Measurements from ENCODE around the gene FOXN4.

FOXN4 gene

GRCh38 chr12:109258607-109259544, 50.2 kb downstream of the FOXN4 start:
- Histone ChIP-seq H3K4me3 (ENCODE audit: low read length in 2 of 2) (no peak overlapping the region), H3K36me3 (ENCODE audit: control insufficient read depth in 2 of 2, insufficient read depth in 2 of 2, low read length in 2 of 2) (peaks cover 74% of the 10 kb centered on the region in 2 donors), H3K9ac (ENCODE audit: low read length in 2 of 2) (no peak overlapping the region), H3K27ac (ENCODE audit: low read length) (no peak overlapping the region), H3K4me1 (ENCODE audit: control insufficient read depth, insufficient read depth, low read length) (no peaks in the 10 kb centered on the region), H3K9me3 (ENCODE audit: control insufficient read depth in 2 of 2, low read length in 2 of 2) (peaks cover 2 to 8% of the 10 kb centered on the region in 2 donors), H3K27me3 (ENCODE audit: control insufficient read depth in 1 of 2, insufficient read depth in 2 of 2, low read length in 2 of 2) (no peaks in the 10 kb centered on the region)

- H3K36me3 ChIP-seq (ENCODE audit: control insufficient read depth in 2 of 2, insufficient read depth in 2 of 2, low read length in 2 of 2): peaks cover 74 to 80% of the 10 kb centered on the region in 2 donors
- no peak overlapping the region for H3K4me3 ChIP-seq (ENCODE audit: low read length in 2 of 2)
- no peaks in the 10 kb centered on the region for H3K4me1 ChIP-seq (ENCODE audit: control insufficient read depth, insufficient read depth, low read length)
Measured at GRCh38 chr12:109258201-109258600, 50.9 kb downstream of the FOXN4 start.

GRCh38 chr12:109256011-109256410, 53.1 kb downstream of the FOXN4 start:
- no peaks in the 10 kb centered on the region for H3K4me1 ChIP-seq (ENCODE audit: control insufficient read depth, insufficient read depth, low read length)
- peaks cover 5 to 9% of the 10 kb centered on the region in 2 donors for H3K9me3 ChIP-seq (ENCODE audit: control insufficient read depth in 2 of 2, low read length in 2 of 2)
- H3K9ac ChIP-seq (ENCODE audit: low read length in 2 of 2): no peak overlapping the region
- H3K27me3 ChIP-seq (ENCODE audit: control insufficient read depth in 1 of 2, insufficient read depth in 2 of 2, low read length in 2 of 2): no peaks in the 10 kb centered on the region
- no peak overlapping the region for H3K4me3 ChIP-seq (ENCODE audit: low read length in 2 of 2)
- no peak overlapping the region for H3K27ac ChIP-seq (ENCODE audit: low read length)
- peaks cover 79 to 84% of the 10 kb centered on the region in 2 donors for H3K36me3 ChIP-seq (ENCODE audit: control insufficient read depth in 2 of 2, insufficient read depth in 2 of 2, low read length in 2 of 2)

More at GRCh38 chr12:109258201-109258600, 50.9 kb downstream of the FOXN4 start:
- Histone ChIP-seq H3K27me3 (ENCODE audit: control insufficient read depth in 1 of 2, insufficient read depth in 2 of 2, low read length in 2 of 2) (no peaks in the 10 kb centered on the region), H3K9me3 (ENCODE audit: control insufficient read depth in 2 of 2, low read length in 2 of 2) (peaks cover 5 to 9% of the 10 kb centered on the region in 2 donors), H3K27ac (ENCODE audit: low read length) (no peak overlapping the region), H3K9ac (ENCODE audit: low read length in 2 of 2) (no peak overlapping the region)

GRCh38 chr12:109255377-109255776, 53.7 kb downstream of the FOXN4 start:
- no peak overlapping the region for H3K9ac ChIP-seq (ENCODE audit: low read length in 2 of 2)
- no peaks in the 10 kb centered on the region for H3K4me1 ChIP-seq (ENCODE audit: control insufficient read depth, insufficient read depth, low read length)
- H3K4me3 ChIP-seq (ENCODE audit: low read length in 2 of 2): no peak overlapping the region
- H3K36me3 ChIP-seq (ENCODE audit: control insufficient read depth in 2 of 2, insufficient read depth in 2 of 2, low read length in 2 of 2): peaks cover 80 to 83% of the 10 kb centered on the region in 2 donors
- H3K27me3 ChIP-seq (ENCODE audit: control insufficient read depth in 1 of 2, insufficient read depth in 2 of 2, low read length in 2 of 2): no peaks in the 10 kb centered on the region
- peaks cover 5 to 9% of the 10 kb centered on the region in 2 donors for H3K9me3 ChIP-seq (ENCODE audit: control insufficient read depth in 2 of 2, low read length in 2 of 2)
- H3K27ac ChIP-seq (ENCODE audit: low read length): no peak overlapping the region

GRCh38 chr12:109253913-109254544, 55.1 kb downstream of the FOXN4 start:
- Histone ChIP-seq H3K9ac (ENCODE audit: low read length in 2 of 2) (no peak overlapping the region), H3K4me1 (ENCODE audit: control insufficient read depth, insufficient read depth, low read length) (no peaks in the 10 kb centered on the region), H3K9me3 (ENCODE audit: control insufficient read depth in 2 of 2, low read length in 2 of 2) (peaks cover 5 to 9% of the 10 kb centered on the region in 2 donors), H3K4me3 (ENCODE audit: low read length in 2 of 2) (no peak overlapping the region), H3K36me3 (ENCODE audit: control insufficient read depth in 2 of 2, insufficient read depth in 2 of 2, low read length in 2 of 2) (peaks cover 75 to 78% of the 10 kb centered on the region in 2 donors), H3K27me3 (ENCODE audit: control insufficient read depth in 1 of 2, insufficient read depth in 2 of 2, low read length in 2 of 2) (no peaks in the 10 kb centered on the region), H3K27ac (ENCODE audit: low read length) (no peak overlapping the region)

GRCh38 chr12:109252799-109253198, 56.3 kb downstream of the FOXN4 start:
- no peak overlapping the region for H3K9ac ChIP-seq (ENCODE audit: low read length in 2 of 2)
- no peak overlapping the region for H3K4me3 ChIP-seq (ENCODE audit: low read length in 2 of 2)
- H3K4me1 ChIP-seq (ENCODE audit: control insufficient read depth, insufficient read depth, low read length): no peaks in the 10 kb centered on the region
- peaks cover 5 to 9% of the 10 kb centered on the region in 2 donors for H3K9me3 ChIP-seq (ENCODE audit: control insufficient read depth in 2 of 2, low read length in 2 of 2)
- H3K27me3 ChIP-seq (ENCODE audit: control insufficient read depth in 1 of 2, insufficient read depth in 2 of 2, low read length in 2 of 2): no peaks in the 10 kb centered on the region
- H3K36me3 ChIP-seq (ENCODE audit: control insufficient read depth in 2 of 2, insufficient read depth in 2 of 2, low read length in 2 of 2): peaks cover 73 to 75% of the 10 kb centered on the region in 2 donors
- H3K27ac ChIP-seq (ENCODE audit: low read length): no peak overlapping the region

- H3K9ac ChIP-seq (ENCODE audit: low read length in 2 of 2): no peak overlapping the region
- H3K9me3 ChIP-seq (ENCODE audit: control insufficient read depth in 2 of 2, low read length in 2 of 2): peaks cover 5 to 9% of the 10 kb centered on the region in 2 donors
- H3K27me3 ChIP-seq (ENCODE audit: control insufficient read depth in 1 of 2, insufficient read depth in 2 of 2, low read length in 2 of 2): no peaks in the 10 kb centered on the region
- H3K27ac ChIP-seq (ENCODE audit: low read length): no peak overlapping the region
- H3K36me3 ChIP-seq (ENCODE audit: control insufficient read depth in 2 of 2, insufficient read depth in 2 of 2, low read length in 2 of 2): peaks cover 80 to 81% of the 10 kb centered on the region in 2 donors
- no peaks in the 10 kb centered on the region for H3K4me1 ChIP-seq (ENCODE audit: control insufficient read depth, insufficient read depth, low read length)
- H3K4me3 ChIP-seq (ENCODE audit: low read length in 2 of 2): no peak overlapping the region
Measured at GRCh38 chr12:109250523-109250922, 58.6 kb downstream of the FOXN4 start.

GRCh38 chr12:109247831-109248654, 61.0 kb downstream of the FOXN4 start:
- no peak overlapping the region for H3K27ac ChIP-seq (ENCODE audit: low read length)
- H3K4me1 ChIP-seq (ENCODE audit: control insufficient read depth, insufficient read depth, low read length): no peaks in the 10 kb centered on the region
- H3K9me3 ChIP-seq (ENCODE audit: control insufficient read depth in 2 of 2, low read length in 2 of 2): no peaks in the 10 kb centered on the region
- no peak overlapping the region for H3K9ac ChIP-seq (ENCODE audit: low read length in 2 of 2)
- no peaks in the 10 kb centered on the region for H3K27me3 ChIP-seq (ENCODE audit: control insufficient read depth in 1 of 2, insufficient read depth in 2 of 2, low read length in 2 of 2)
- H3K36me3 ChIP-seq (ENCODE audit: control insufficient read depth in 2 of 2, insufficient read depth in 2 of 2, low read length in 2 of 2): peaks cover 67 to 72% of the 10 kb centered on the region in 2 donors
- no peak overlapping the region for H3K4me3 ChIP-seq (ENCODE audit: low read length in 2 of 2)

- Histone ChIP-seq H3K4me1 (ENCODE audit: control insufficient read depth, insufficient read depth, low read length) (no peaks in the 10 kb centered on the region), H3K9me3 (ENCODE audit: control insufficient read depth in 2 of 2, low read length in 2 of 2) (no peaks in the 10 kb centered on the region), H3K9ac (ENCODE audit: low read length in 2 of 2) (no peak overlapping the region), H3K36me3 (ENCODE audit: control insufficient read depth in 2 of 2, insufficient read depth in 2 of 2, low read length in 2 of 2) (peaks cover 70 to 75% of the 10 kb centered on the region in 2 donors), H3K27me3 (ENCODE audit: control insufficient read depth in 1 of 2, insufficient read depth in 2 of 2, low read length in 2 of 2) (no peaks in the 10 kb centered on the region), H3K27ac (ENCODE audit: low read length) (no peak overlapping the region), H3K4me3 (ENCODE audit: low read length in 2 of 2) (no peak overlapping the region)
Measured at GRCh38 chr12:109246221-109246620, 62.9 kb downstream of the FOXN4 start.

GRCh38 chr12:109244073-109244472, 65.0 kb downstream of the FOXN4 start:
- no peak overlapping the region for H3K4me3 ChIP-seq (ENCODE audit: low read length in 2 of 2)
- peaks cover 75 to 79% of the 10 kb centered on the region in 2 donors for H3K36me3 ChIP-seq (ENCODE audit: control insufficient read depth in 2 of 2, insufficient read depth in 2 of 2, low read length in 2 of 2)
- H3K9me3 ChIP-seq (ENCODE audit: control insufficient read depth in 2 of 2, low read length in 2 of 2): no peaks in the 10 kb centered on the region
- H3K27me3 ChIP-seq (ENCODE audit: control insufficient read depth in 1 of 2, insufficient read depth in 2 of 2, low read length in 2 of 2): no peaks in the 10 kb centered on the region
- H3K4me1 ChIP-seq (ENCODE audit: control insufficient read depth, insufficient read depth, low read length): no peaks in the 10 kb centered on the region
- no peak overlapping the region for H3K27ac ChIP-seq (ENCODE audit: low read length)
- H3K9ac ChIP-seq (ENCODE audit: low read length in 2 of 2): no peak overlapping the region

All from stomach smooth muscle (tissue), 2 donors.